Ascending aorta (tissue), 2 donors: Measurements from ENCODE around the gene CACNA1B. TPM values are rescaled to one million over a fixed set of nuclear protein-coding genes. Genes with fewer than 3 reads are reported as not detected.
A peak's percentile ranks its signal among the peaks of the same experiment; 100 is the strongest.

Source experiments
- DNase-seq, 2 donors: peaks; one replicate each; pipeline ENCODE4 v3.0.0-alpha.2; 2019; ENCODE audit warnings: low spot score in 2 of 2
- H3K27ac ChIP-seq, 2 donors: fragments of 200-600 bp; sonication (generic); one replicate each; pipeline ENCODE4 v1.5.1; 2016 to 2017; ENCODE audit warnings: mild to moderate bottlenecking in 1 of 2
- H3K27me3 ChIP-seq: fragments of 200-600 bp; sonication (generic); one replicate; pipeline ENCODE4 v1.5.1; 2017
- H3K36me3 ChIP-seq, 2 donors: fragments of 200-600 bp; sonication (generic); one replicate each; pipeline ENCODE4 v1.5.1; 2016
- H3K4me1 ChIP-seq, 2 donors: fragments of 200-600 bp; sonication (generic); one replicate each; pipeline ENCODE4 v1.5.1; 2016 to 2017; ENCODE audit warnings: mild to moderate bottlenecking in 1 of 2
- H3K4me3 ChIP-seq, 2 donors: fragments of 200-600 bp; sonication (generic); one replicate each; pipeline ENCODE4 v1.5.1; 2016 to 2017; ENCODE audit warnings: mild to moderate bottlenecking in 1 of 2
- H3K9me3 ChIP-seq, 2 donors: fragments of 200-600 bp; sonication (generic); one replicate each; pipeline ENCODE4 v1.5.1; 2016
- CTCF ChIP-seq, 3 experiments: fragments of 200-600 bp in 2 of 3; fragments of 450-650 bp in 1 of 3; sonication (generic) in 2 of 3; IDR thresholded peaks; one replicate each; pipeline ENCODE4 v1.5.1; 2016 to 2019; ENCODE audit warnings: antibody characterized with exemption in 3 of 3, mild to moderate bottlenecking in 1 of 3, moderate library complexity in 1 of 3
- intact Hi-C: fragments of 100-400 bp; cut with DNase I; formaldehyde crosslinking; loops from one replicate; pipeline ENCODE4 v1.15.1; 2023
- total RNA-seq: library from RNA; depleted of rRNA; stranded (reverse); fragments of >200 nt; gene quantifications from one replicate; pipeline ENCODE4 v1.1.0, GENCODE V29; 2016

CACNA1B gene
- total RNA-seq, 1 donor from 2014 or later = not detected

DNA sequence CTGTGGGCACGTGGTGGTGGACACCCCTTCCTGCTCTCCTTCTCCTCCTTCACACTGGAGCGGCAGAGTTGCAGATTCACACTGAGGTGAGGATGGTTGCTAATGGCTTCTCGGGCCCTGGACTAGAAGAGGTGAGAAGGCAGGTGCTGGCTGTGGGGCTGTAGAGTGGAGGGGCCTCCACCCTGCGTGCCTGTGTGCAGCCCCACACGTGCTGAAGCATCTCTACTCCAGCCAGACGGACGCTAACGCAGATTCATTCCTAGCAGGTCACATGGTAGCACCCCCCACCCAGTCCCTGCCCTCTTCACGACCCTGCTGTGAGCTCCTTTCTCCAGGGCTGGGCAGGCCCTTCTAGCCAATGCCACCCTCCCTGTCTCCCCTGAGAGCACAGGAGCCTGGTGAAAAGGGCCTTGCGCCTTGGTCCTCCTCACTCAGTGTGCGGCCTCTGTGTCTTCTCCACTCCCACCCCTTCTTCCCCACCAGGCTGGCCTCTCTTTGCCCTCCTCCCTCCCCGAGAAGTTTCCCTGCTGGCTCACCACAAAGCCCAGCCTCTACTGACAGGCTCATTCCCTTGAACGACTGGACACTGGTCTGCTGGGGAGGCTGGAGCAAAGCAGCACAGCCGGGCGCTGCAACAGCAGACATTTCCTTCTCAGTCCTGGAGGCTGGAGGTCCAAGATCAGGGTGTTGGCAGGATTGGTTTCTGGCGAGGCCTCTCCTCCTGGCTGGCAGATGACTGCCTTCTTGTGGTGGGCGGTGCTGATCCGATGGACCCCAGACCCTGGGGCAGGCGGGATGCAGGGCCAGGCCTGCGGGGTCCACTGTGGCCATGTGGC is 14.2 kb downstream of the CACNA1B start:
- H3K9me3 ChIP-seq = no peaks in the 10 kb centered on the region
- DNase-seq = peak in 1 of 2 donors; percentile 35
- H3K36me3 ChIP-seq = no peaks in the 10 kb centered on the region
- H3K4me3 ChIP-seq = no peak overlapping the region
- no peaks in the 10 kb centered on the region for H3K27me3 ChIP-seq
- intact Hi-C loops = no loop called here
- no peak overlapping the region for H3K27ac ChIP-seq
- no peak for TF ChIP-seq CTCF (IDR thresholded peaks at IDR 0.05)
- no peaks in the 10 kb centered on the region for H3K4me1 ChIP-seq

- Histone ChIP-seq H3K27ac (no peak overlapping the region), H3K4me3 (no peak overlapping the region), H3K9me3 (no peaks in the 10 kb centered on the region), H3K27me3 (no peaks in the 10 kb centered on the region), H3K36me3 (no peaks in the 10 kb centered on the region), H3K4me1 (no peaks in the 10 kb centered on the region)
- intact Hi-C loops = no loop called here
- TF ChIP-seq CTCF (IDR thresholded peaks at IDR 0.05) = no peak
- peak in 1 of 2 donors; percentile 53 for DNase-seq
These were observed 15.0 kb downstream of the CACNA1B start for GRCh38 chr9:137892424-137893191.

DNA sequence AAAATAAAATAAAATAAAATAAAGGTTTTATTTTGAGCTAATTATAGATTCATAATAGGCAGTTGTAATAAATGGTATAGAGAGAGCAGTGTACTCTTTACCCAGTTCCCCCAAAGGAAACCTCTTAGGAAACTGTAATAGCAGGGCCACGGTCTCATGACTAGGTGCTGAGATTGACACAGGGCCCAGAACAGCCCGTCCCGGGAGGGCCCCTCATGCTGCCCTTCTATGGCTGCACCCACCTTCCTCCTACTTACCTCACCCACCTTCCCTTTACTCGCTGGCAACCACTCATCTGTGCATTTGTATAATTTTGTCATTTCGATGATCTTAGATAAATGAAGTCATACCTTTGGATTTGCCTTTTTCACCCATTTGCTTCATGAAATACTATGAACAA is 16.1 kb downstream of the CACNA1B start:
- TF ChIP-seq CTCF (IDR thresholded peaks at IDR 0.05) = no peak
- intact Hi-C loops = no loop called here
- no peak overlapping the region for H3K4me3 ChIP-seq
- no peaks in the 10 kb centered on the region for H3K27me3 ChIP-seq
- H3K4me1 ChIP-seq = no peaks in the 10 kb centered on the region
- DNase-seq = no peak
- no peaks in the 10 kb centered on the region for H3K36me3 ChIP-seq
- H3K27ac ChIP-seq = no peak overlapping the region
- H3K9me3 ChIP-seq = no peaks in the 10 kb centered on the region

DNA sequence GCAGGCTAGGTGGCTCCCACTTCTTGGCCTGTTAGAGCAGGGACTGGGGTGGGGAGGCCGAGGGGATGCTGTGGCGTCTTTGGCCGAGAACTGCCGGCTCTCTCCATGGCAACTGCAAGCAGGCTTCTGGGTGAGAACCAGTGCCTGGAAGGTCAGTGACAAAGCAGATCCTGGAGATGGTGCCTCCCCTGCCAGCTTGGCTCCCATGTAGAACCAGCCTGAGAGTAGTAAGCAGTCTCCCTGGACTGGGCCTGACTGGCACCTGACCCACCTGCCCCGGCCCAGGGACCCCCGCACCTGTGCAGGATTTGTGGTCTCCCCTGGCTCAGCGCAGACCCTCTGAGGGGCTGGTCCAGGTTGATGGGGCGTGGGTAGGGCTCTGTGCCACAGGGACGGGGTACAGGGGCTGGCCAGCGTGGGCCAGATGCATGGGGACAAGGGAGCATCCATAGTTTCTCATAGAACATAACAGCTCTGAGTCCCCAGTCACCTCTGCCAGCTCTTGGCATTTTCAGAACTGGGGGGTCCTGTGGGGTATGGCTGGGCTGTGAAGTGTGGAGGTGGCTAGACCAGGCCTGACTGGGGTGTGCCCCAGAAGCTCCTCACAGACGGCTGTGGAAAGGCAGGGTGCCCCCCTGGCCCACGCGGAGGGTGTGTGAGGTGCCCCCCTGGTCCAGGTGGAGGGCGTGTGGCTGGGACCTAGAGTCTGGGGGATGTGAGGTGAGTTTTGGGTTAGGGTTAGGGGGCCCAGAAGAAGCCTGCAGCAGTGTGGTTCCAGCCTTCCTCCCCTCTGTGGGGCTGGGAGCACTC is 22.2 kb downstream of the CACNA1B start:
- no peak overlapping the region for H3K27ac ChIP-seq
- intact Hi-C loops = no loop called here
- no peaks in the 10 kb centered on the region for H3K27me3 ChIP-seq
- no peak overlapping the region for H3K4me3 ChIP-seq
- H3K4me1 ChIP-seq = no peaks in the 10 kb centered on the region
- H3K9me3 ChIP-seq = no peaks in the 10 kb centered on the region
- no peak for TF ChIP-seq CTCF (IDR thresholded peaks at IDR 0.05)
- peak in 1 of 2 donors; percentile 38 for DNase-seq
- H3K36me3 ChIP-seq = no peaks in the 10 kb centered on the region

GRCh38 chr9:137900584-137901310 is 23.2 kb downstream of the CACNA1B start:
- H3K4me1 ChIP-seq = no peaks in the 10 kb centered on the region
- H3K4me3 ChIP-seq = no peak overlapping the region
- intact Hi-C loops = no loop called here
- no peaks in the 10 kb centered on the region for H3K36me3 ChIP-seq
- TF ChIP-seq CTCF (IDR thresholded peaks at IDR 0.05) = no peak
- H3K27me3 ChIP-seq = no peaks in the 10 kb centered on the region
- H3K27ac ChIP-seq = no peak overlapping the region
- DNase-seq = no peak
- H3K9me3 ChIP-seq = no peaks in the 10 kb centered on the region
